ENCODE results near the gene ZYG11A.

DNA sequence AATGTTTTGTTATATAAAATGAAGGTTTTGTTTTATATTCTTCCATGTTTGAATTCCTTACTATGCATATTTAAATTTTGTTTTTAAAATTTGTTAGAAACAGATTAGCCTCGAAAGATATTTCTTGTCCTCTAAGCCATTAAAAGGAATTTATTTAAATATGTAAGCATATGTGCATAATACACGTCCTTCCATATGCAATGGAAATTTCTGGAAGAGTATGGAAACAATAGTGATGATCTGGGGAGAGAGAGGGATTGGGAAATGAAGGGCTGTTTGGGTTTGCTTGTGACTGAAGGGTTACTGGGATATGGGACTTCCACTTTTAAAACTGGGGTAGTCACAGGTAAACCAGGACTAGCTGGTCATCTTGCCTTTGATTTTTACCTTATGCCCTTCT lies 57.8 kb downstream of the ZYG11A start:
- TF ChIP-seq POLR2AphosphoS5 (IDR thresholded peaks at IDR 0.05) (no peak), POLR2A (IDR thresholded peaks at IDR 0.05) (no peak)
- TF ChIP-seq, protein P1, sequence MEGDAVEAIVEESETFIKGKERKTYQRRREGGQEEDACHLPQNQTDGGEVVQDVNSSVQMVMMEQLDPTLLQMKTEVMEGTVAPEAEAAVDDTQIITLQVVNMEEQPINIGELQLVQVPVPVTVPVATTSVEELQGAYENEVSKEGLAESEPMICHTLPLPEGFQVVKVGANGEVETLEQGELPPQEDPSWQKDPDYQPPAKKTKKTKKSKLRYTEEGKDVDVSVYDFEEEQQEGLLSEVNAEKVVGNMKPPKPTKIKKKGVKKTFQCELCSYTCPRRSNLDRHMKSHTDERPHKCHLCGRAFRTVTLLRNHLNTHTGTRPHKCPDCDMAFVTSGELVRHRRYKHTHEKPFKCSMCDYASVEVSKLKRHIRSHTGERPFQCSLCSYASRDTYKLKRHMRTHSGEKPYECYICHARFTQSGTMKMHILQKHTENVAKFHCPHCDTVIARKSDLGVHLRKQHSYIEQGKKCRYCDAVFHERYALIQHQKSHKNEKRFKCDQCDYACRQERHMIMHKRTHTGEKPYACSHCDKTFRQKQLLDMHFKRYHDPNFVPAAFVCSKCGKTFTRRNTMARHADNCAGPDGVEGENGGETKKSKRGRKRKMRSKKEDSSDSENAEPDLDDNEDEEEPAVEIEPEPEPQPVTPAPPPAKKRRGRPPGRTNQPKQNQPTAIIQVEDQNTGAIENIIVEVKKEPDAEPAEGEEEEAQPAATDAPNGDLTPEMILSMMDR (IDR thresholded peaks at IDR 0.05) = no peak
